Heart right ventricle (tissue), 16 donors: ENCODE results near the gene QKI. TPM values are rescaled to one million over a fixed set of nuclear protein-coding genes. Genes with fewer than 3 reads are reported as not detected.
"Not testable (repeated sequence)": the region's sequence is repeated elsewhere in the genome, so short reads cannot be mapped to it uniquely, and the experiment has no call there.

Source experiments
- ATAC-seq, 8 donors: fragments of 200-7000 bp; cut with Tn5 transposase; one replicate each; pipeline ENCODE4 v1.9.1; 2020; ENCODE audit warnings: mild to moderate bottlenecking in 8 of 8, moderate library complexity in 8 of 8, moderate number of reproducible peaks in 1 of 8
- DNase-seq, 2 donors: peaks; one replicate each; pipeline ENCODE4 v3.0.0-alpha.2; 2020
- H3K27ac ChIP-seq, 10 donors: fragments of 200-600 bp; sonication (generic) in 2 of 10; one replicate each; pipeline versions ENCODE4 v1.5.0 to v1.8.0; 2020 to 2022; ENCODE audit warnings: mild to moderate bottlenecking in 3 of 10
- H3K27me3 ChIP-seq, 7 donors: fragments of 200-600 bp; one replicate each; pipeline ENCODE4 v1.8.0; 2021 to 2022; ENCODE audit warnings: mild to moderate bottlenecking in 2 of 7
- H3K36me3 ChIP-seq, 9 donors: fragments of 200-600 bp; sonication (generic) in 1 of 9; one replicate each; pipeline versions ENCODE4 v1.5.0 to v1.8.0; 2020 to 2022; ENCODE audit warnings: mild to moderate bottlenecking in 2 of 9
- H3K4me1 ChIP-seq, 9 donors: fragments of 200-600 bp; sonication (generic) in 1 of 9; one replicate each; pipeline versions ENCODE4 v1.5.0 to v1.8.0; 2020 to 2022; ENCODE audit warnings: mild to moderate bottlenecking in 4 of 9
- H3K4me3 ChIP-seq, 10 donors: fragments of 200-600 bp; sonication (generic) in 2 of 10; one replicate each; pipeline versions ENCODE4 v1.5.0 to v1.8.0; 2020 to 2022; ENCODE audit warnings: mild to moderate bottlenecking in 7 of 10, moderate library complexity in 2 of 10
- H3K9me3 ChIP-seq, 11 donors: fragments of 200-600 bp in 10 of 11; sonication (generic) in 2 of 11; one replicate each; pipeline versions ENCODE4 v1.5.0 to v1.8.0; 2013 to 2022; ENCODE audit warnings: mild to moderate bottlenecking in 2 of 11, control low read depth in 1 of 11, moderate library complexity in 1 of 11
- WGBS, 2 donors: extraction: QIAGEN DNeasy Blood & Tissue Kit; methylation state at CpG; one replicate each; pipeline ENCODE4 v1.1.7; 2013; ENCODE audit warnings: inconsistent platforms in 1 of 2; 5-methylcytosine and 5-hydroxymethylcytosine counted together
- intact Hi-C, 10 donors: fragments of 100-400 bp; cut with DNase I; formaldehyde crosslinking; loops; one replicate each; pipeline versions ENCODE4 v1.11.1 to v1.14.2; 2022
- polyA plus RNA-seq, 2 donors: library from polyadenylated mRNA; stranded (reverse); fragments of 200-250 nt; gene quantifications; one replicate each; pipeline ENCODE4 v1.2.3, GENCODE V29; 2013
- total RNA-seq, 10 donors: library from RNA; stranded (reverse); fragmentation: NEBNext Ultra II Directional in 3 of 10; extraction: Animal tissue kit (Norgen Biotek cat#: 25700) in 3 of 10; gene quantifications; one replicate each; pipeline versions ENCODE4 v1.2.1 to v1.2.4, GENCODE V29; 2021 to 2023
- TF ChIP-seq, protein P1 (sequence below), 9 donors: fragments of 200-600 bp; sonication (generic) in 2 of 9; IDR thresholded peaks; one replicate each; pipeline versions ENCODE4 v1.5.0 to v1.8.0; 2021 to 2022; ENCODE audit warnings: antibody characterized with exemption in 9 of 9, mild to moderate bottlenecking in 5 of 9, moderate library complexity in 1 of 9
- donor health status: Arrhythmogenic right ventricular cardiomyopathy.
- donor health status: ischemic (EF 13 %, LVEDD 7.1; RV severe dilation, severe dysfunction).
- donor health status: healthy with polysubstance abuse.
- donor health status: DM: no; HTN: yes; CAD: no.
- donor health status: DM: no; HTN: no; CAD: no.
- donor health status: ischemic (EF 25% LVEDD 6.9; RV normal size, moderate dysfunction).
- donor health status: ischemic (EF 25% LVEDD 5.7; RV mildly dilated, moderate dysfunction).
- donor health status: healthy.
- donor health status: DM: yes; HTN: yes; CAD: no.
- donor health status: Ischemic cardiomyopathy.
- donor health status: ischemic (EF 35%, LVEDD 5.7; RV mildly dilated, moderate dysfunction).
- donor health status: nonischemic (EF 11% LVEDD 7.7; RV severe dilation, severe dysfunction).
- donor health status: DM: yes; HTN: yes; CAD: no.
- donor health status: PGD.
- donor health status: ischemic (EF 29% LVEDD 5.4; RV normal size, mild dysfunction).
- donor health status: nonischemic (EF 23%, LVEDD 6.1; RV moderate dilation, normal function).

Gene QKI
- total and polyA plus RNA-seq, 12 donors, result 74.7 to 551 (median 493) TPM

- no peaks in the 10 kb centered on the region for H3K27me3 ChIP-seq
- ATAC-seq (no peak), DNase-seq (no peak)
- intact Hi-C loops, result no loop called here
- H3K36me3 ChIP-seq, result no peaks in the 10 kb centered on the region
- H3K27ac ChIP-seq, result no peak overlapping the region
- peaks cover 0 to 5% (median 0%) of the 10 kb centered on the region in 11 donors for H3K9me3 ChIP-seq
- no peaks in the 10 kb centered on the region for H3K4me1 ChIP-seq
- H3K4me3 ChIP-seq, result no peak overlapping the region
- 96 to 98% methylated on average over 8 of the region's 8 CpGs for WGBS, 2 donors
- TF ChIP-seq, protein P1, sequence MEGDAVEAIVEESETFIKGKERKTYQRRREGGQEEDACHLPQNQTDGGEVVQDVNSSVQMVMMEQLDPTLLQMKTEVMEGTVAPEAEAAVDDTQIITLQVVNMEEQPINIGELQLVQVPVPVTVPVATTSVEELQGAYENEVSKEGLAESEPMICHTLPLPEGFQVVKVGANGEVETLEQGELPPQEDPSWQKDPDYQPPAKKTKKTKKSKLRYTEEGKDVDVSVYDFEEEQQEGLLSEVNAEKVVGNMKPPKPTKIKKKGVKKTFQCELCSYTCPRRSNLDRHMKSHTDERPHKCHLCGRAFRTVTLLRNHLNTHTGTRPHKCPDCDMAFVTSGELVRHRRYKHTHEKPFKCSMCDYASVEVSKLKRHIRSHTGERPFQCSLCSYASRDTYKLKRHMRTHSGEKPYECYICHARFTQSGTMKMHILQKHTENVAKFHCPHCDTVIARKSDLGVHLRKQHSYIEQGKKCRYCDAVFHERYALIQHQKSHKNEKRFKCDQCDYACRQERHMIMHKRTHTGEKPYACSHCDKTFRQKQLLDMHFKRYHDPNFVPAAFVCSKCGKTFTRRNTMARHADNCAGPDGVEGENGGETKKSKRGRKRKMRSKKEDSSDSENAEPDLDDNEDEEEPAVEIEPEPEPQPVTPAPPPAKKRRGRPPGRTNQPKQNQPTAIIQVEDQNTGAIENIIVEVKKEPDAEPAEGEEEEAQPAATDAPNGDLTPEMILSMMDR (IDR thresholded peaks at IDR 0.05), result no peak
These were observed 33.3 kb upstream of the QKI start for GRCh38 chr6:163381118-163381756.

- DNase-seq, H3K36me3 ChIP-seq, H3K27me3 ChIP-seq, H3K9me3 ChIP-seq, H3K4me3 ChIP-seq, intact Hi-C loops, ATAC-seq, H3K27ac ChIP-seq, H3K4me1 ChIP-seq: not testable (repeated sequence)
- WGBS, 2 donors, result 93 to 97% methylated on average over 3 of the region's 3 CpGs
These were observed 31.1 kb upstream of the QKI start for GRCh38 chr6:163383396-163383795.

DNA sequence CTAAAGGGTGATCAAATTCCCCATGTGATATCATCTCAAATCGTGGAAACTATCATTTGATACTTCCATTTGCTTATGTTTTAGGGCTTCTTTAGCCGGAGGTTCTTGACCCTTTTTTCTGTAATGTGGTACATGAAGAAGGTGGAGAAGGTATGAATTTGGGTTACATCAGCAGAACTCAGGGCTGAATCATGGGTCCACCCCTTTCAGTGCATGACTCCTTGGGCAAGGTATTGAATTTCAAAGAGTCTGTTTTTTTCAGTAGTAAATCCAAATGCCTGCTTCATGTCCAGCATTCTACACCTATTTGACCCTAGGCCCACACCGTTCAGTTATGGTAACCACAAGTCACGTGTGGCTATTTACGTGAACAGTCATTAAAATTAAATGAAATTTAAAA is 30.6 kb upstream of the QKI start:
- DNase-seq (no peak), ATAC-seq (no peak)
- Histone ChIP-seq H3K4me1 (peaks cover 0 to 6% (median 0%) of the 10 kb centered on the region in 9 donors), H3K9me3 (peaks cover 0 to 5% (median 0%) of the 10 kb centered on the region in 11 donors), H3K4me3 (no peak overlapping the region), H3K36me3 (no peaks in the 10 kb centered on the region), H3K27me3 (no peaks in the 10 kb centered on the region), H3K27ac (no peak overlapping the region)
- 97% methylated on average over 5 of the region's 5 CpGs for WGBS, 2 donors
- TF ChIP-seq, protein P1 (IDR thresholded peaks at IDR 0.05), result no peak
- intact Hi-C loops, result no loop called here

- Histone ChIP-seq H3K36me3 (no peaks in the 10 kb centered on the region), H3K4me1 (peaks cover 0 to 6% (median 0%) of the 10 kb centered on the region in 9 donors), H3K9me3 (peaks cover 0 to 5% (median 0%) of the 10 kb centered on the region in 11 donors), H3K27ac (no peak overlapping the region), H3K27me3 (no peaks in the 10 kb centered on the region), H3K4me3 (no peak overlapping the region)
- DNase-seq (no peak), ATAC-seq (no peak)
- TF ChIP-seq, protein P1 (IDR thresholded peaks at IDR 0.05), result no peak
- WGBS, 2 donors, result 78 to 87% methylated on average over 2 of the region's 2 CpGs
- intact Hi-C loops, result no loop called here
These were observed 30.0 kb upstream of the QKI start for GRCh38 chr6:163384510-163384909.

DNA sequence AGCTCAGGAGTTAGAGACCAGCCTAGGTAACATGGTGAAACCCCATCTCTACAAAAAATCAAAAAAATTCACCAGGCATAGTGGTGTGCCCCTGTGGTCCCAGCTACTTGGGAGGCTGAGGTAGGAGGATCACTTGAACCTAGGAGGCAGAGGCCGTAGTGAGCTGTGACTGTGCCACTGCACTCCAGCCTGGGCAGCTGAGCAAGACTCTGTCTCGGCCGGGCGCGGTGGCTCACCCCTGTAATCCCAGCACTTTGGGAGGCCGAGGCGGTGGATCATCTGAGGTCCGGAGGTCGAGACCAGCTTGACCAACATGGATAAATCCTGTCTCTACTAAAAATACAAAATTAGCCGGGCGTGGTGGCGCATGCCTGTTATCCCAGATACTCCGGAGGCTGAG is 29.0 kb upstream of the QKI start:
- H3K36me3 ChIP-seq, H3K4me3 ChIP-seq, ATAC-seq, H3K4me1 ChIP-seq, DNase-seq, H3K27me3 ChIP-seq, H3K9me3 ChIP-seq, H3K27ac ChIP-seq, intact Hi-C loops: not testable (repeated sequence)
- 97 to 98% methylated on average over 13 of the region's 13 CpGs for WGBS, 2 donors
